Activated CD8-positive, alpha-beta memory T cell treated with anti-CD3 and anti-CD28 coated beads for 1 hour (primary cell): ENCODE measurements around the gene RPL36.
"Not testable (repeated sequence)": the region's sequence is repeated elsewhere in the genome, so short reads cannot be mapped to it uniquely, and the experiment has no call there.

Source experiments
- DNase-seq, 2 donors: peaks; one replicate each; pipeline ENCODE4 v3.0.0-alpha.2; 2020; ENCODE audit warnings: low read depth in 1 of 2; ENCODE audit errors: extremely low read depth in 1 of 2

RPL36 gene

GRCh38 chr19:5688262-5688881 lies 1.7 kb upstream of the RPL36 start:
- not testable (repeated sequence) for DNase-seq

GRCh38 chr19:5690955-5691821 lies 1.1 kb downstream of the RPL36 start:
- peak in 1 of 2 donors; percentile 14 for DNase-seq

GRCh38 chr19:5691822-5692722 lies 2.0 kb downstream of the RPL36 start:
- no peak for DNase-seq

- no peak for DNase-seq
Observed at GRCh38 chr19:5692723-5693194, 2.7 kb downstream of the RPL36 start.

- no peak for DNase-seq
Observed at GRCh38 chr19:5693195-5694166, 3.4 kb downstream of the RPL36 start.

- DNase-seq = no peak
Observed at GRCh38 chr19:5694167-5694955, 4.3 kb downstream of the RPL36 start.

GRCh38 chr19:5694956-5695648 lies 5.0 kb downstream of the RPL36 start:
- no peak for DNase-seq

- DNase-seq = no peak
Observed at GRCh38 chr19:5695649-5696195, 5.6 kb downstream of the RPL36 start.

- DNase-seq = no peak
Observed at GRCh38 chr19:5696196-5697021, 6.3 kb downstream of the RPL36 start.

GRCh38 chr19:5697022-5697889 lies 7.2 kb downstream of the RPL36 start:
- DNase-seq = no peak

GRCh38 chr19:5697890-5698634 lies 8.0 kb downstream of the RPL36 start:
- no peak for DNase-seq

- DNase-seq = no peak
Observed at GRCh38 chr19:5698635-5699422, 8.7 kb downstream of the RPL36 start.

- no peak for DNase-seq
Observed at GRCh38 chr19:5700455-5701092, 10.5 kb downstream of the RPL36 start.

GRCh38 chr19:5702053-5702410 lies 11.9 kb downstream of the RPL36 start:
- DNase-seq = not testable (repeated sequence)
